GM12864 (cell line): ENCODE results near the gene SLC12A7.

Experiments
- DNase-seq: peaks from one replicate; pipeline ENCODE4 v3.0.0-alpha.2; 2011; ENCODE audit warnings: low read depth
- H3K4me3 ChIP-seq: 2 replicates; pipeline ENCODE4 v1.5.1; 2011; ENCODE audit warnings: mild to moderate bottlenecking, low read depth, low read length, control low read depth
- CTCF ChIP-seq: IDR thresholded peaks from 2 replicates; pipeline ENCODE4 v1.5.1; 2011; ENCODE audit warnings: low read depth, mild to moderate bottlenecking, moderate library complexity, low read length, control low read depth, inconsistent platforms; ENCODE audit errors: missing control alignments

The SLC12A7 gene

GRCh38 chr5:1136814-1137213, 25.0 kb upstream of the SLC12A7 start:
- DNase-seq = no peak
- H3K4me3 ChIP-seq = no peak overlapping the region
- no peak for TF ChIP-seq CTCF

DNA sequence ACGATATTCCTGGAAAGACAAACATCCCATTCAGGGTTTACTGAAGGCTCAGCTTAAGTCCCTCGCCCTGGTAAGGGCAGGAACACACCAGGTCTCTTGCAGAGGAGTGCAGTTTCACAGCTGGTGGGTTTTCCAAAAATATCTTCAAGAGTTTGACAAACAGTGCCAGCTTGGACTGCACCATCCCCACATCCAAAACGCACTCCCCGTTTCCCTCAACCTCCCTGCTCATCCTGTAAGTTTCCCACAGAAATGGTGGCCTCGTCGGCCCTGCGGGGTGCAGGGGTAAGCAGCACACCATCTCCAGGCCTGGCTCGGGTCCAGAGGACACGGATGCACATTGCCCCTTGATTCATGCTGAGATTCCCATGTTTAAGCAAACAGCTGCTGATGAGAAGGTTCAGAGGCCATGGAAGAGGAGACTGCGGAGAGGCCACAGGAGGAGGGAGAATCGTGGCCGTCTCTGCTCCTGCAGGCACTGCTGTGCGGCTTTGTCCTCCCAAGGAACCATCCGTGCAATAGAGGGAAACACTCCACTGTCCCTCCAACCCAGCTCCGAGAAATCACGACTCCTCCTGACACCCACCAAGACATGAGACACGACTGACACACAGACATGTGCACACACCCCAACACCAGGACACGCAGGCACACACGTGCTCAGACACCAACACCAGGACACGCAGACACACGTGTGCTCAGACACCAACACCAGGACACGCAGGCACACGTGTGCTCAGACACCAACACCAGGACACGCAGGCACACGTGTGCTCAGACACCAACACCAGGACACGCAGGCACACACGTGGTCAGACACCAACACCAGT, 24.0 kb upstream of the SLC12A7 start:
- H3K4me3 ChIP-seq = no peak overlapping the region
- no peak for TF ChIP-seq CTCF

DNA sequence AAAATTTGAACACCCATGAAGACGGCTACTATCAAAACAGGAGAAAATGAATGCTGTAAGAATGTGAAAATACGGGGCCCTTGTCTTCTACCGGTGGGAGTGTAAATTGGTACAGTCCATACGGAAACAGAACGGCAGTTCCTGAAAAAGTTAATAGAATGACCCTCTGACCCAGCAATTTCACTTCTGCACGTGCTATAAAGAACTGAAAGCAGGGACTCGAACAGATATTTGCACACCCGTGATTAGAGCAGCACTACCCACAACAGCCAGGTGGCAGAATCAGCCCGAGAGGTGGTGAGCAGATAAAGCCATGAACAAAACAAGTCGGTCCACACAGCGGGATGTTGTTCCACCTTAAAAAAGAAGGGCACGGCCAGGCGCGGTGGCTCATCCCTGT, 22.6 kb upstream of the SLC12A7 start:
- DNase-seq = peak; percentile 73
- H3K4me3 ChIP-seq = no peak overlapping the region

More for the DNA sequence above, 24.0 kb upstream of the SLC12A7 start:
- no peak for DNase-seq

GRCh38 chr5:1133510-1134201, 21.8 kb upstream of the SLC12A7 start:
- no peak for TF ChIP-seq CTCF

More for the DNA sequence above, 22.6 kb upstream of the SLC12A7 start:
- peak; percentile 52 for TF ChIP-seq CTCF

DNA sequence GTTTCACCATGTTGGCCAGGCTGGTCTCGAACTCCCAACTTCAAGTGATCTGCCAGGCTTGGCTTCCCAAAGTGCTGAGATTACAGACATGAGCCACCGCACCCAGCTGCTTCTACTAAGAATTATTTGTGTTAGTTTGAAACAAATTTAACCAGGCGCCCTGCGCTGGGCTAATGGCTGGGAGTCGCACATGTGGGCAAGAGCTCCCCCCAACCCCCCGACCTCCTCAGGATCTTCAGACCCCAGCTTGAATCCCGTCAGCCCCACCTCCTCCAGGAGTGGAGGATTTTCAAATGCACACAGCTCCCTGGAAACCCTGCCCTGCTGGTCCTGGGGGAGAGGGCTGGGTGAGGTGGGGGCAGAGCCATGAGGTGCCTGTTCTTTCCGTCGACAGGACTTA, 21.2 kb upstream of the SLC12A7 start:
- no peak for DNase-seq
- TF ChIP-seq CTCF = no peak
- H3K4me3 ChIP-seq = no peak overlapping the region

More at GRCh38 chr5:1133510-1134201, 21.8 kb upstream of the SLC12A7 start:
- no peak for DNase-seq
- H3K4me3 ChIP-seq = no peak overlapping the region

GRCh38 chr5:1132570-1132969, 20.7 kb upstream of the SLC12A7 start:
- no peak overlapping the region for H3K4me3 ChIP-seq
- DNase-seq = no peak
- no peak for TF ChIP-seq CTCF
